ENCODE measurements around the gene SMAD3. TPM values are rescaled to one million over a fixed set of nuclear protein-coding genes. Genes with fewer than 3 reads are reported as not detected.
A peak's percentile ranks its signal among the peaks of the same experiment; 100 is the strongest.

SMAD3 gene
- total RNA-seq, 1 donor from 2014 or later: 25.7 TPM

DNA sequence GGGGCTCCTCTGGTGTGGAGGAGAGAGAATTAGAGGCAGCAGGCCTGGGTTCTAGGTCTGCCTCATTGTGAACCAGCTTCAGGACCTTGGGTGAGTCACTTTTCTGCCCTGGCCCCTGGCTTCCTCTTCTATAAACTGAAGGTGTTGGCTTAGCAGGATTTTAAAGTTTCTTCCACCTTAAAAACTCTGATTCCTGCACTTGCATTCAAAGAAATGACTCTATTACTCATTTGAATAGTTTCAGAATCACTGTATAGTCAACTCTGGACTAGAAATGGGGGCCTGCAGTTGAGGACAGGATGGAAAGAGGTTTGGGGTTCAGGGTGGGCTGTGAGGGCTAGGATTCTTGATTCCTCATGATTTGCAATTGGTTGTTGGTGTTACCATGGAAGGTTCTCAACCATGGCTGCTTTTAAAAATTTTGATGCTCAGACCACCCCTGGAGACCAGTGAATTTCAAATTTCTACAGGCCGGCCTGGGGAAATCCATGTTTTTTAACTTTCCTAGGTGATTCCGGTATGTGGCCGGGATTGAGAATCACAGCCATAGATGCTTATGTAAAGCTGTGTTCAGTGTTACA, 19.9 kb downstream of the SMAD3 start:
- no peak for ATAC-seq
- peaks cover 97% of the 10 kb centered on the region for H3K4me1 ChIP-seq

DNA sequence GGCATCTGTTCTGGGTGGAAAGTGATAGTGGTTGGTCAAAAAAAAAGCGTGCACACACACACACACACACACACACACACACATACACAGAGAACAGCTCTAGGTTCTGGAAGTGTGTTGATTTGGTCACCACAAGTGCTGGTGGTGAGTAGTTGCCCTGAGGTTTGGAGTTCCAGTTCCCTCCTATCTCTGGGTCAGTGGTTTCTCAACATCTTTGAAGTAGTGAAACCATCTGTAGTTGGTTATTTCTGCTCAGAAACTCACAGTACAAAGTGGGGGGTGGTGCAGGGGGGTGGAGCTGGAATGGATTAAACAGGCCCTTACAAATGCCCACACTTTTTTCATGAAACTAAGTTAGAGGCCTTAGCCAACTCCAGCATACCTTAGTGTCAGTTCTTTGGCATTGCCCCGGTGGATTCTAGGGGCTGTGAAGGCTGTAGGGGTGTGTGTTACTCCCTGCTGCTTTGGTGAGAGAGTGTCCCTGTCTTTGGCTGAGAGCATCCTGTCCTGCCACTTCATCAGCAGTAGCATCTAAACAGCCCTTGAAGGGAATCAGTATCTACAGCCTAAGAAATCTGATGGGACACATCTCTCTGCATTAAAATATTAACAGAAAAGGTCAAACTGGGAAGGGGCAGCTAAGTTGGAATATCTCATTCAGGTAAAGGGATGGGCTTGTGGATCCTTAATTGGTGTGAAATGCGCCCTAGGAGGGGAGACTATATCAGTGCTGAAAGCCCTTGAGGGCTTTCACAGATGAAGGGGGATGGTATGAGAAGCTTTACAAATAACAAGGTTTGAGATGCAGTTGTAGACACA, 20.6 kb downstream of the SMAD3 start:
- H3K9me3 ChIP-seq: no peaks in the 10 kb centered on the region
- no peak overlapping the region for H3K27ac ChIP-seq
- peak; percentile 36 to 66 for ATAC-seq
- TF ChIP-seq, protein P1, sequence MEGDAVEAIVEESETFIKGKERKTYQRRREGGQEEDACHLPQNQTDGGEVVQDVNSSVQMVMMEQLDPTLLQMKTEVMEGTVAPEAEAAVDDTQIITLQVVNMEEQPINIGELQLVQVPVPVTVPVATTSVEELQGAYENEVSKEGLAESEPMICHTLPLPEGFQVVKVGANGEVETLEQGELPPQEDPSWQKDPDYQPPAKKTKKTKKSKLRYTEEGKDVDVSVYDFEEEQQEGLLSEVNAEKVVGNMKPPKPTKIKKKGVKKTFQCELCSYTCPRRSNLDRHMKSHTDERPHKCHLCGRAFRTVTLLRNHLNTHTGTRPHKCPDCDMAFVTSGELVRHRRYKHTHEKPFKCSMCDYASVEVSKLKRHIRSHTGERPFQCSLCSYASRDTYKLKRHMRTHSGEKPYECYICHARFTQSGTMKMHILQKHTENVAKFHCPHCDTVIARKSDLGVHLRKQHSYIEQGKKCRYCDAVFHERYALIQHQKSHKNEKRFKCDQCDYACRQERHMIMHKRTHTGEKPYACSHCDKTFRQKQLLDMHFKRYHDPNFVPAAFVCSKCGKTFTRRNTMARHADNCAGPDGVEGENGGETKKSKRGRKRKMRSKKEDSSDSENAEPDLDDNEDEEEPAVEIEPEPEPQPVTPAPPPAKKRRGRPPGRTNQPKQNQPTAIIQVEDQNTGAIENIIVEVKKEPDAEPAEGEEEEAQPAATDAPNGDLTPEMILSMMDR (IDR thresholded peaks at IDR 0.05): no peak
- no peak for DNase-seq
- H3K4me3 ChIP-seq: no peak overlapping the region
- peaks cover 97% of the 10 kb centered on the region for H3K4me1 ChIP-seq
- intact Hi-C loops (cut with DNase I): no loop called here
- H3K27me3 ChIP-seq (ENCODE audit: low read depth): no peaks in the 10 kb centered on the region
- no peaks in the 10 kb centered on the region for H3K36me3 ChIP-seq

More for the DNA sequence above, 19.9 kb downstream of the SMAD3 start:
- DNase-seq: no peak
- H3K9me3 ChIP-seq: no peaks in the 10 kb centered on the region
- no peaks in the 10 kb centered on the region for H3K36me3 ChIP-seq
- H3K27me3 ChIP-seq (ENCODE audit: low read depth): no peaks in the 10 kb centered on the region
- TF ChIP-seq, protein P1 (IDR thresholded peaks at IDR 0.05): no peak
- intact Hi-C loops (cut with DNase I): no loop called here
- no peak overlapping the region for H3K27ac ChIP-seq
- no peak overlapping the region for H3K4me3 ChIP-seq

DNA sequence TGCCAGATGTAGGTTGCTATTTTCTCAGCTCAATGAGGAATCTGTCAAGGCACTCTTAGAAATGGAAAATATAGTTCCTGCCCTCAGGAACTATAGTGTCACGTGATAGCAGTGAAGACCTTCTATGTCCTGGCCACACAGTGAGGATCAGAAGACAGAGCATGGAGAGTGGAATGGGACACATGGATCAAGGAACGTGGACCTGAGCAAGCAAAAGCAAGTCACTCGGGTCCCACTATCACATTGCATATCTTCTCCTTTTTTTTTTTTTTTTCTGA, 21.2 kb downstream of the SMAD3 start:
- Histone ChIP-seq H3K27me3 (ENCODE audit: low read depth) (no peaks in the 10 kb centered on the region), H3K4me1 (peaks cover 97% of the 10 kb centered on the region), H3K27ac (no peak overlapping the region), H3K36me3 (no peaks in the 10 kb centered on the region), H3K4me3 (no peak overlapping the region), H3K9me3 (no peaks in the 10 kb centered on the region)
- TF ChIP-seq, protein P1 (IDR thresholded peaks at IDR 0.05): no peak
- DNase-seq (no peak), ATAC-seq (no peak)
- intact Hi-C loops (cut with DNase I): no loop called here

DNA sequence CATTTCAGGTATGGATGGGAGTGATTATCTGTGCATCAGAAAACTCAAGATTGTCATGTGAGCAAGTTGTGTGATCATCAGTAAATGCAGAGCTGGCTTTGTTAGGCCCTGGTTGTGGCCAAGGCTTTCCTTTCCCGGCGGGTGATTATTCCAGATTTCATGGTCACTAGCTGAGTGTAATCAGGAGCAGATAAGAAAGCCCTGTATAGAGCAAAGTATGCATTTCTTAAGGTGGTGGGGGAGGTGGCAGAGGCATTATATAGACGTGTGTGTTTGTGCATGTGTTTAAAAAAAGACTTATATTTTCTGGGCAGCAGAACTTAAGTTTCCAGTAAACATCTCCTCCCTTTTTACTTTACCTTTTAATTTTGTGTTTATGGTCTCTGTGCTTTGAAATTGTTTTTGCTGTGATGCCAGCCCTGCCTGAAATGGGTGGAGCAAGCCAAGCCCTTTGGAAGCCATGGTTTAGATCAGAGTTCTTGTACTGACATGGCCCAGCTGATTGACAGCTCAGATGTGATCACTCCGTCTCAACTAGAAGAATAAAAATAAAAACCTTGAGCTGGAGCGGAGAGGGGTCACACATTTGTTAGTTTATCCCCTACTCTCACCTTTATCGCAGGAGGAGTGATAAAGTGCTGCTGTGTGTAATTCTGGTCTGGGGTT, 22.2 kb downstream of the SMAD3 start:
- no peak for DNase-seq
- no peaks in the 10 kb centered on the region for H3K36me3 ChIP-seq
- no peaks in the 10 kb centered on the region for H3K27me3 ChIP-seq (ENCODE audit: low read depth)
- H3K9me3 ChIP-seq: no peaks in the 10 kb centered on the region
- intact Hi-C loops (cut with DNase I): no loop called here
- no peak overlapping the region for H3K4me3 ChIP-seq
- no peak for ATAC-seq
- H3K4me1 ChIP-seq: peaks cover 97% of the 10 kb centered on the region
- no peak overlapping the region for H3K27ac ChIP-seq
- TF ChIP-seq, protein P1 (IDR thresholded peaks at IDR 0.05): no peak

DNA sequence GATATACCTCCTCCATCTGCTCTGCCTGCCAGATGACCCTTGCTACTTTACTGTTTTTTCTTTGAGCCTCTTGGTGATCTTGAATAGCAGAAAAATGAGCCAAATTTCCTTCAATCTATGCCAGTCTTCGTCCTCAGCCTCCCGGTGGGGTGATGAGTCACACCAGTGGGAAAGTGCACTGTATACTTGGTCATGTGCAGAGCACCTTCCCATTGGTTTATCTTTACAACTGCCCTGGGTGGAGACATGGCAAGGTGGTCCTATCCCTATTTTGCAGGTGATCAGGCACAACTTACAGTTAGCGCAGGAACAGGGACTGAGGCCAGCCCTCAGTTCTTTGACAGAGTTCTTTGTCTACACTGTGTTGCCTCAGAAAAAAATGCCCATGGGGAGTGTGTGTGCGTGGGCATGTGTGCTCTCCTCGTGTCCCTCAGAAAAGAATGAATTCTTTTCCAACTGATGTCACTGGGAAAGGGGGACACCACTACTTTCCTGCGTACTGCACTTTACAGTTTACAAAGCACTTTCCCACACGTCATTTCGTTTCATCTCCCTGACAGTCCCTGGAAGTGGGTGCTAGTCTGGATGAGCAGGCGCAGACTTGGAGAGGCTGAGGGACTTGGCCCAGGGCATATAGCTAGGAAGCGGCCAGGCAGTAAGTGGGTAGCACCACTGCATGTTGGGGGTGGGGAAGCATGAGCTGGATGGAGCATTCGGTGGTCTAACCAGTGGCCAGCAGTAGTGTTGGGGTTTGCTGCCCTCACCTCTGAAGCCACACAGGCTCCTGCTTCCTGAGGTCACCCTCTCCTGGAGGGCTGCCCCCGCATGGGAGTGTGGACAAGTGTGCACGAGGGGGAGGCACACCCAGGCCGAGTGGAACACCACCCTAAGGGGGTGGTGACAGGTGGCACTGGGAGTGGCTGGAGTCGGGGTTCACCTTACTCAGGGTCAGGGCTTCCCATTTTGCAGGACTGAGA, 24.1 kb downstream of the SMAD3 start:
- peaks cover 88% of the 10 kb centered on the region for H3K4me1 ChIP-seq

More for the DNA sequence above, 24.1 kb downstream of the SMAD3 start:
- TF ChIP-seq, protein P1 (IDR thresholded peaks at IDR 0.05): no peak
- Histone ChIP-seq H3K4me3 (no peak overlapping the region), H3K27me3 (ENCODE audit: low read depth) (no peaks in the 10 kb centered on the region), H3K27ac (no peak overlapping the region), H3K9me3 (no peaks in the 10 kb centered on the region), H3K36me3 (no peaks in the 10 kb centered on the region)
- peak; percentile 6 to 22 for ATAC-seq
- no peak for DNase-seq
- intact Hi-C loops (cut with DNase I): no loop called here

Data from lower lobe of right lung (tissue), 2 donors.